Keratinocyte (primary cell): Measurements from ENCODE around the gene NUP210. TPM values are rescaled to one million over a fixed set of nuclear protein-coding genes. Genes with fewer than 3 reads are reported as not detected.

Experiments
- DNase-seq: peaks from one replicate; pipeline ENCODE4 v3.0.0-alpha.2; 2011; ENCODE audit warnings: low read depth, missing footprints, low spot score
- FAIRE-seq: peaks from 2 replicates; lab custom pipeline; 2011; peaks lifted over from hg19 to GRCh38; lab: Jason Lieb, UNC
- H2AFZ ChIP-seq: 2 replicates; pipeline ENCODE4 v1.6.0; 2012; ENCODE audit warnings: low read length, control low read depth, inconsistent platforms; ENCODE audit not compliant: control insufficient read depth
- H3K27ac ChIP-seq: 2 replicates; pipeline ENCODE4 v1.5.1; 2011; ENCODE audit warnings: low read length; ENCODE audit not compliant: control insufficient read depth, insufficient read depth
- H3K27me3 ChIP-seq: 3 replicates; pipeline ENCODE4 v1.6.0; 2011; ENCODE audit warnings: low read length; ENCODE audit not compliant: control insufficient read depth, insufficient read depth; ENCODE audit errors: extremely low read depth
- H3K36me3 ChIP-seq, 2 experiments: 2 replicates in 1 of 2; 3 replicates in 1 of 2; pipeline ENCODE4 v1.5.1; 2011; ENCODE audit warnings: low read length in 2 of 2, mild to moderate bottlenecking in 1 of 2; ENCODE audit not compliant: control insufficient read depth in 2 of 2, insufficient read depth in 2 of 2; ENCODE audit errors: extremely low read depth in 1 of 2
- H3K4me1 ChIP-seq: 3 replicates; pipeline ENCODE4 v1.5.1; 2011; ENCODE audit warnings: low read length; ENCODE audit not compliant: control insufficient read depth, insufficient read depth; ENCODE audit errors: extremely low read depth
- H3K4me2 ChIP-seq: 3 replicates; pipeline ENCODE4 v1.6.0; 2011; ENCODE audit warnings: low read depth, low read length; ENCODE audit not compliant: control insufficient read depth, insufficient read depth; ENCODE audit errors: extremely low read depth
- H3K4me3 ChIP-seq, 3 experiments: fragments of 200-600 bp in 1 of 3; sonication (generic) in 1 of 3; 2 replicates in 2 of 3; 3 replicates in 1 of 3; pipeline ENCODE4 v1.5.1; 2011 to 2016; ENCODE audit warnings: low read length in 3 of 3, mild to moderate bottlenecking in 3 of 3, control low read depth in 2 of 3, inconsistent platforms in 1 of 3, low read depth in 1 of 3, mixed read lengths in 1 of 3, mixed run types in 1 of 3, moderate library complexity in 1 of 3; ENCODE audit not compliant: control insufficient read depth in 2 of 3, insufficient read depth in 2 of 3; ENCODE audit errors: extremely low read depth in 1 of 3
- H3K79me2 ChIP-seq: 2 replicates; pipeline ENCODE4 v1.6.0; 2012; ENCODE audit warnings: low read length; ENCODE audit not compliant: control insufficient read depth, insufficient read depth
- H3K9ac ChIP-seq: 3 replicates; pipeline ENCODE4 v1.6.0; 2011; ENCODE audit warnings: low read length; ENCODE audit not compliant: control insufficient read depth, insufficient read depth; ENCODE audit errors: extremely low read depth
- H3K9me1 ChIP-seq: 3 replicates; pipeline ENCODE4 v1.6.0; 2011; ENCODE audit warnings: low read length; ENCODE audit not compliant: control insufficient read depth, insufficient read depth; ENCODE audit errors: extremely low read depth
- H3K9me3 ChIP-seq: 2 replicates; pipeline ENCODE4 v1.5.1; 2012; ENCODE audit warnings: low read depth, low read length; ENCODE audit not compliant: control insufficient read depth
- H4K20me1 ChIP-seq: 3 replicates; pipeline ENCODE4 v1.6.0; 2011; ENCODE audit warnings: low read length; ENCODE audit not compliant: control insufficient read depth, insufficient read depth; ENCODE audit errors: extremely low read depth
- EZH2 ChIP-seq: IDR thresholded peaks from one replicate; pipeline ENCODE4 v1.6.1; 2012; ENCODE audit warnings: inconsistent platforms, mild to moderate bottlenecking, low read length, moderate library complexity
- dilution Hi-C: fragments of 300-500 bp; cut with MboI; formaldehyde crosslinking; loops from one replicate; pipeline ENCODE4 v1.7.0; 2020; ENCODE audit warnings: low sequenced_read_pairs; ENCODE audit not compliant: extremely low pct_ligation_motif_present
- polyA plus RNA-seq, 5 experiments: library from polyadenylated mRNA; depleted of rRNA in 3 of 5; stranded (reverse) in 3 of 5; stranded (forward) in 1 of 5; unstranded in 1 of 5; fragments of >200 nt; gene quantifications; 1 replicate in 1 of 5; 2 replicates in 3 of 5; 3 replicates in 1 of 5; pipeline versions ENCODE4 v1.2.1 to v1.2.3, GENCODE V29; 2011 to 2012; ENCODE audit warnings: missing spikeins in 2 of 5, low read depth in 1 of 5, low replicate concordance in 1 of 5
- TF ChIP-seq, protein P1 (sequence below), 3 experiments: IDR thresholded peaks in 1 of 3; conservative IDR thresholded peaks in 1 of 3; optimal IDR thresholded peaks in 1 of 3; 2 replicates in 2 of 3; 3 replicates in 1 of 3; pipeline versions ENCODE3 to v1.5.1; 2011; ENCODE audit warnings: low read length in 3 of 3, mild to moderate bottlenecking in 3 of 3, moderate library complexity in 2 of 3, control low read depth in 1 of 3, inconsistent platforms in 1 of 3; ENCODE audit not compliant: insufficient read depth in 2 of 3; ENCODE audit errors: extremely low read depth in 1 of 3

The NUP210 gene
- polyA plus RNA-seq, 1 donor (not counting 4 experiments of a cell fraction or from before 2014, with no cell fraction given) = 0.01 TPM

GRCh38 chr3:13455644-13456043 is 35.5 kb upstream of the NUP210 start:
- H3K4me1 ChIP-seq = peaks cover 11% of the 10 kb centered on the region
- H3K4me3 ChIP-seq = peak overlapping the region in 1 of 3 experiments; percentile 13
- no peak for TF ChIP-seq EZH2
- TF ChIP-seq, protein P1, sequence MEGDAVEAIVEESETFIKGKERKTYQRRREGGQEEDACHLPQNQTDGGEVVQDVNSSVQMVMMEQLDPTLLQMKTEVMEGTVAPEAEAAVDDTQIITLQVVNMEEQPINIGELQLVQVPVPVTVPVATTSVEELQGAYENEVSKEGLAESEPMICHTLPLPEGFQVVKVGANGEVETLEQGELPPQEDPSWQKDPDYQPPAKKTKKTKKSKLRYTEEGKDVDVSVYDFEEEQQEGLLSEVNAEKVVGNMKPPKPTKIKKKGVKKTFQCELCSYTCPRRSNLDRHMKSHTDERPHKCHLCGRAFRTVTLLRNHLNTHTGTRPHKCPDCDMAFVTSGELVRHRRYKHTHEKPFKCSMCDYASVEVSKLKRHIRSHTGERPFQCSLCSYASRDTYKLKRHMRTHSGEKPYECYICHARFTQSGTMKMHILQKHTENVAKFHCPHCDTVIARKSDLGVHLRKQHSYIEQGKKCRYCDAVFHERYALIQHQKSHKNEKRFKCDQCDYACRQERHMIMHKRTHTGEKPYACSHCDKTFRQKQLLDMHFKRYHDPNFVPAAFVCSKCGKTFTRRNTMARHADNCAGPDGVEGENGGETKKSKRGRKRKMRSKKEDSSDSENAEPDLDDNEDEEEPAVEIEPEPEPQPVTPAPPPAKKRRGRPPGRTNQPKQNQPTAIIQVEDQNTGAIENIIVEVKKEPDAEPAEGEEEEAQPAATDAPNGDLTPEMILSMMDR (optimal IDR thresholded peaks at IDR 0.05 in 1 of 3, IDR thresholded peaks at IDR 0.05 in 1 of 3, conservative IDR thresholded peaks at IDR 0.05 in 1 of 3; ENCODE audit: extremely low read depth in 1 of 3, insufficient read depth in 2 of 3, low read length in 3 of 3) = no peak
- H3K4me2 ChIP-seq = peak overlapping the region; percentile 63
- no peaks in the 10 kb centered on the region for H4K20me1 ChIP-seq
- H3K79me2 ChIP-seq = no peaks in the 10 kb centered on the region
- no peak for FAIRE-seq
- H3K27me3 ChIP-seq = no peaks in the 10 kb centered on the region
- DNase-seq = no peak
- H3K27ac ChIP-seq = peak overlapping the region; percentile 66
- no peaks in the 10 kb centered on the region for H3K36me3 ChIP-seq
- H2AFZ ChIP-seq = peak overlapping the region; percentile 91
- H3K9me3 ChIP-seq = no peaks in the 10 kb centered on the region
- H3K9ac ChIP-seq = peak overlapping the region; percentile 35
- peaks cover 2% of the 10 kb centered on the region for H3K9me1 ChIP-seq
- dilution Hi-C loops = no loop called here

DNA sequence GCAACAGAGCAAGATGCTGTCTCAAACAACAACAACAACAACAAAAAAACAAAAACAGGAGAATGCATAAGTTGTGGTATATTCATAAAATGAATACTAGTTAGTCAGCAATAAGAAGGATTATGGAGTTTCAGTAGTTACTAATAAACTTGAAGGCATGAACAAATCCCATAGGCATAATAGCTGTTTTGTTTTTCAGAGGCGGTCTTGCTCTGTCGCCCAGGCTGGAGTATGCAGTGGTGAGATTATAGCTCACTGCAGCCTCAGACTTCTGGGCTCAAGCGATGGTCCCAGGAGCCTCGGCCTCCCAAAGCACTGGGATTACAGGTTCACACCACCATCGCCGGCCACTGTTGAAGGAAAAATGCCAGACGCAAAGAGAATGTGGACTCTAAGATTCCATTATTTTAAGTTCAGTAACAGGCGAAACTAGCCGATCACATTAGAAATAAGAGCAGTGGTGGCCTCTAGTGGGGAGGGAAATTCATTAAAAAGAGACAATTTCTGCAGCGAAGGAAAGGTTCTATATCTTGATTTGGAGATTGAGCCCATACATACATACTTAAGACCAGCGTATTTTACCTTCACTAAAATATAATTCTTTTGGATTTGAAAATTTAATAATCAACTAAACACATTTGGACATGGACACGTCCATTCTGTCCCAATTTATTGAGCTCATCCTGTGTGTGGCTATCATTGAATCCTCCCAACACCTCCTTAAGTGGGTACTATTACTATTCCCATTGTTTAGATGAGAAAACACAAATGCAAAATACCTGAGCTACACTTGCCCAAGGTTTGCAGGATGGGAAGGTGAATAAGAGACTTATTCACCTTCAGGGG is 32.6 kb upstream of the NUP210 start:
- DNase-seq = no peak
- Histone ChIP-seq H3K4me2 (peak overlapping the region; percentile 61), H3K4me3 (peak overlapping the region in 1 of 3 experiments; percentile 47), H2AFZ (peak overlapping the region; percentile 66), H3K36me3 (no peaks in the 10 kb centered on the region), H3K9me1 (peaks cover 2% of the 10 kb centered on the region), H3K79me2 (no peaks in the 10 kb centered on the region), H3K27me3 (no peaks in the 10 kb centered on the region), H4K20me1 (no peaks in the 10 kb centered on the region), H3K9me3 (no peaks in the 10 kb centered on the region), H3K27ac (no peak overlapping the region), H3K9ac (no peak overlapping the region), H3K4me1 (peaks cover 11% of the 10 kb centered on the region)
- FAIRE-seq = no peak
- no peak for TF ChIP-seq EZH2
- TF ChIP-seq, protein P1 (optimal IDR thresholded peaks at IDR 0.05 in 1 of 3, IDR thresholded peaks at IDR 0.05 in 1 of 3, conservative IDR thresholded peaks at IDR 0.05 in 1 of 3; ENCODE audit: extremely low read depth in 1 of 3, insufficient read depth in 2 of 3, low read length in 3 of 3) = peak in 2 of 3 experiments; percentile 40 to 67
- dilution Hi-C loops = no loop called here
